GM12891 (cell line): Measurements from ENCODE around the gene TMCO4.

Experiments
- POLR2A ChIP-seq: IDR thresholded peaks from 2 replicates; pipeline ENCODE4 v1.6.1; 2011; ENCODE audit warnings: low read depth, low read length, control low read depth
- POLR2AphosphoS5 ChIP-seq: IDR thresholded peaks from 2 replicates; pipeline ENCODE4 v1.6.1; 2011; ENCODE audit warnings: low read depth, low read length, control low read depth
- POU2F2 ChIP-seq: IDR thresholded peaks from 2 replicates; pipeline ENCODE4 v1.6.1; 2011; ENCODE audit warnings: low read depth, mild to moderate bottlenecking, control low read depth, low read length, moderate library complexity
- SPI1 ChIP-seq: IDR thresholded peaks from 2 replicates; pipeline ENCODE4 v1.6.1; 2011; ENCODE audit warnings: low read depth, low read length, control low read depth
- TAF1 ChIP-seq: IDR thresholded peaks from 2 replicates; pipeline ENCODE4 v1.6.1; 2011; ENCODE audit warnings: low read depth, low read length, control low read depth

DNA sequence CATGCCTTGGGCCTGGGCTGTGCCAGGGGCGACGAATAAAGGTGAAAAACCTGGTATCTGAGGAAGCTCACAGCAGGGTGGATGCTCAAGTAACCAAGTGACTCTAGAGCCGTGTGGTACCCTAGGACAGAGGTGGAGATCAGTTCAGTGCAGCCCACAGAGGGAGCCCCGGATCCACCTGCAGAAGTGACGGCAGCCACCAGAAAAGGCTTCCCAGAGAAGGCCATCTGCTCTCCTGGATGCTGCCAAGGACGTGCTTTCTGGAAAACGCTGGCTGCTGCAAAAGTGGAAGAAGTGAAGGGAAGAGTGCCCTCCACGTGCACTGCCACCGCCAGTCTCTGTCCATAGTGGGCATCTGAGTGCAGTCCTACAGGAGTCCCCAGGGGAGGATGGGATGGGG lies 27.7 kb downstream of the TMCO4 start:
- TF ChIP-seq POLR2AphosphoS5, result no peak
- no peak for TF ChIP-seq TAF1
- no peak for TF ChIP-seq POLR2A
- no peak for TF ChIP-seq POU2F2
- no peak for TF ChIP-seq SPI1
